HG03095 (cell line): Measurements from ENCODE around the gene OR5M3.

Source experiments
- ATAC-seq: cut with Tn5 transposase; IDR thresholded peaks from one replicate; pipeline ENCODE4 v1.9.1; 2021; ENCODE audit warnings: moderate library complexity; ENCODE audit not compliant: unreplicated experiment

The OR5M3 gene

GRCh38 chr11:56473252-56473651 lies at the start of gene OR5M3:
TSS of gene OR5M3 (minus strand) at chr11:56473352. CDS start at chr11:56470497, 2,855 bp downstream.
- no peak for ATAC-seq

GRCh38 chr11:56522008-56522407 lies 48.9 kb upstream of the OR5M3 start:
- no peak for ATAC-seq

- ATAC-seq: no peak
These were observed 40.1 kb upstream of the OR5M3 start for GRCh38 chr11:56513280-56513679.

GRCh38 chr11:56509439-56509838 lies 36.3 kb upstream of the OR5M3 start:
- no peak for ATAC-seq

- ATAC-seq: no peak
These were observed 23.9 kb upstream of the OR5M3 start for GRCh38 chr11:56497010-56497409.

GRCh38 chr11:56495117-56495516 lies 22.0 kb upstream of the OR5M3 start:
- ATAC-seq: no peak

GRCh38 chr11:56491270-56491669 lies 18.1 kb upstream of the OR5M3 start, which contains the start of gene OR5M8:
TSS of gene OR5M8 (minus strand) at chr11:56491370. CDS start at chr11:56491370, 0 bp downstream.
- no peak for ATAC-seq

GRCh38 chr11:56486801-56487200 lies 13.6 kb upstream of the OR5M3 start:
- no peak for ATAC-seq

GRCh38 chr11:56474729-56475235 lies 1.6 kb upstream of the OR5M3 start:
- no peak for ATAC-seq

GRCh38 chr11:56457076-56457475 lies 16.1 kb downstream of the OR5M3 start:
- no peak for ATAC-seq

- no peak for ATAC-seq
These were observed 19.6 kb downstream of the OR5M3 start for GRCh38 chr11:56453521-56453920.
